H1 (cell line): ENCODE results near the gene PHC2. TPM values are rescaled to one million over a fixed set of nuclear protein-coding genes. Genes with fewer than 3 reads are reported as not detected.

Experiments used
- CHD7 ChIP-seq: fragments of 300-600 bp; sonication (generic); IDR thresholded peaks from 2 replicates; pipeline ENCODE4 v1.7.1; 2012; ENCODE audit warnings: low read length, moderate library complexity, mild to moderate bottlenecking, inconsistent platforms; ENCODE audit not compliant: insufficient replicate concordance
- E2F6 ChIP-seq: IDR thresholded peaks from 2 replicates; pipeline ENCODE4 v1.6.1; 2012; ENCODE audit warnings: inconsistent platforms
- EZH2 ChIP-seq: fragments of 200-600 bp; sonication (generic); IDR thresholded peaks from 2 replicates; pipeline ENCODE4 v1.7.1; 2012; ENCODE audit warnings: low read depth, mild to moderate bottlenecking, moderate library complexity, low read length, inconsistent platforms; ENCODE audit not compliant: severe bottlenecking
- HDAC2 ChIP-seq, 2 experiments: fragments of 300-600 bp in 1 of 2; sonication (generic) in 1 of 2; IDR thresholded peaks; 2 replicates each; pipeline ENCODE4 v1.6.1; 2011 to 2012; ENCODE audit warnings: low read depth in 2 of 2, low read length in 2 of 2, mild to moderate bottlenecking in 2 of 2, moderate library complexity in 2 of 2, borderline replicate concordance in 1 of 2, inconsistent platforms in 1 of 2
- RFX5 ChIP-seq: IDR thresholded peaks from 2 replicates; pipeline ENCODE4 v1.6.1; 2011; ENCODE audit warnings: low read depth, low read length, improper control_type of control experiment, borderline replicate concordance
- TAF1 ChIP-seq: IDR thresholded peaks from 2 replicates; pipeline ENCODE4 v1.6.1; 2011; ENCODE audit warnings: mild to moderate bottlenecking, low read depth, low read length
- polyA plus RNA-seq, 7 experiments: library from polyadenylated mRNA; depleted of rRNA in 3 of 7; stranded (reverse) in 5 of 7; unstranded in 2 of 7; fragments of >200 nt in 5 of 7; fragments of 200-250 nt in 2 of 7; gene quantifications; 1 replicate in 5 of 7; 2 replicates in 1 of 7; 4 replicates in 1 of 7; pipeline versions ENCODE4 v1.2.1 to v1.2.3, GENCODE V29; 2011 to 2013; ENCODE audit warnings: missing spikeins in 2 of 7, mixed read lengths in 2 of 7
- total RNA-seq: library from RNA; stranded (reverse); fragmentation: NEBNext Ultra II Directional; extraction: Animal tissue kit (Norgen Biotek cat#: 25700); gene quantifications from 2 replicates; pipeline ENCODE4 v1.2.1, GENCODE V29; 2021

Gene PHC2
- total and polyA plus RNA-seq, 2 of the 8 experiments (the other 6 are each of a cell fraction or from before 2014, with no cell fraction given) = 5.6 to 14.2 TPM

GRCh38 chr1:33332881-33333280 is 98.0 kb downstream of the PHC2 start (continued):
- TF ChIP-seq CHD7 (no peak), E2F6 (no peak), TAF1 (no peak), HDAC2 (IDR thresholded peaks at IDR 0.05; ENCODE audit: borderline replicate concordance in 1 of 2, low read depth in 2 of 2, low read length in 2 of 2) (no peak), EZH2 (no peak), RFX5 (no peak)
- TF ChIP-seq, all 59 proteins: peak for 0
